GM12873 (cell line): ENCODE results near the gene EMILIN2.

Source experiments
- TF ChIP-seq, protein P1 (sequence below): IDR thresholded peaks from 2 replicates; pipeline ENCODE4 v1.5.1; 2012; ENCODE audit warnings: low read depth, mild to moderate bottlenecking, moderate library complexity, low read length, control low read depth; ENCODE audit not compliant: insufficient read depth; ENCODE audit errors: missing control alignments

EMILIN2 gene

DNA sequence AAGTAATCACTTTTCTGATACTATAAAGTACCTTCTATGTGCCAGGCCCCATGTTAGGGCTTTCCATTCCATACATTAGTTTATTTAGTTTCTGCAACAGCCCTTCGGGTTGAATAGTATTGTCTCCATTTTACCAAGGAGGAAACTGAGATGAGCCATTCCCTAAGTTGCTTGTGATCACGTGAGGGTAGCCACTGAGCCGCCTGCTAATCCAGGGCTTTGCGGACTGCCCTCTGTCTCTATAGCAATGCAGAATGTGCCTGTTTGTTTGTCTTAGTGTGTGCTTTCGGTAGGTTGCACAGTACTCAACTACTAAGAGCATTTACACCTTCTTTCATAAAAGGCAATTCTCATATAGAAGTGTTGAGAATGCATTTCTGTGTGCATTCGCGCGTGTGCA is 5.0 kb downstream of the EMILIN2 start:
- TF ChIP-seq, protein P1, sequence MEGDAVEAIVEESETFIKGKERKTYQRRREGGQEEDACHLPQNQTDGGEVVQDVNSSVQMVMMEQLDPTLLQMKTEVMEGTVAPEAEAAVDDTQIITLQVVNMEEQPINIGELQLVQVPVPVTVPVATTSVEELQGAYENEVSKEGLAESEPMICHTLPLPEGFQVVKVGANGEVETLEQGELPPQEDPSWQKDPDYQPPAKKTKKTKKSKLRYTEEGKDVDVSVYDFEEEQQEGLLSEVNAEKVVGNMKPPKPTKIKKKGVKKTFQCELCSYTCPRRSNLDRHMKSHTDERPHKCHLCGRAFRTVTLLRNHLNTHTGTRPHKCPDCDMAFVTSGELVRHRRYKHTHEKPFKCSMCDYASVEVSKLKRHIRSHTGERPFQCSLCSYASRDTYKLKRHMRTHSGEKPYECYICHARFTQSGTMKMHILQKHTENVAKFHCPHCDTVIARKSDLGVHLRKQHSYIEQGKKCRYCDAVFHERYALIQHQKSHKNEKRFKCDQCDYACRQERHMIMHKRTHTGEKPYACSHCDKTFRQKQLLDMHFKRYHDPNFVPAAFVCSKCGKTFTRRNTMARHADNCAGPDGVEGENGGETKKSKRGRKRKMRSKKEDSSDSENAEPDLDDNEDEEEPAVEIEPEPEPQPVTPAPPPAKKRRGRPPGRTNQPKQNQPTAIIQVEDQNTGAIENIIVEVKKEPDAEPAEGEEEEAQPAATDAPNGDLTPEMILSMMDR, result no peak

DNA sequence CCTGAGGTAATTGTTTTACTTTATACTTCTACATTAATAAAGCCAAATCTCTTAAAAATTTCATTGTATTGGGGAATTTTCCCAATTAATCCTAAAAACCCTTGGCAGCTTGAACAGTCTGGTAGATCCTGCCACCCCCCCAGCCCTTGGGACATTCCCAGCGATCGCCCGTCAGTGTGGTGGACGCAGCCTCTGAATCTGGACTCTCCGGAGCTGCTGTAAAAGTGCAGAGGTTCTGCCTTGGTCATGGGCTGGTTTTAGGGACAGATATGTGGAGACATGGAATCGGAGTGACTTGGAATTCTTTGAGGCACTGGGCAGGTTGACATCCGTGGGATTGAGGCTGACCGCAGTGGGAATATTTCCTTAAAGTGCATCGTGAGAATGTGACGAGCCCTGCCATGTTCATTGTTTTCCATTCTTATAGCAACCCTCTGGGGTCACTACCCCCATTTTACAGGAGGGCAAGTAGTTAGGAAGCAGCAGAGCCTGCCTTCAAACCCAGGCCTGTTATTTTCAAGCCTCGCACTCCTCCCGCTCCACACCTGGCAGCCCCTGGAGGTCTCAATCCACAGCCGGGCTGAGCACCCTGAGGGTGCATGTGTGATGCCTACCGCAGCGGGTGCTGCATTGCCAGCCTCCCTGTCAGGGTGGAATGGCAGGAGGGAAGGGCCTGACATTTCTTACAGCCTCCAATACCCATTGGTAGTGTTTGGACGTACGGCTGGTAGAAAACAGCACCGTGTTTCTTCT is 6.5 kb downstream of the EMILIN2 start:
- TF ChIP-seq, protein P1, result no peak

DNA sequence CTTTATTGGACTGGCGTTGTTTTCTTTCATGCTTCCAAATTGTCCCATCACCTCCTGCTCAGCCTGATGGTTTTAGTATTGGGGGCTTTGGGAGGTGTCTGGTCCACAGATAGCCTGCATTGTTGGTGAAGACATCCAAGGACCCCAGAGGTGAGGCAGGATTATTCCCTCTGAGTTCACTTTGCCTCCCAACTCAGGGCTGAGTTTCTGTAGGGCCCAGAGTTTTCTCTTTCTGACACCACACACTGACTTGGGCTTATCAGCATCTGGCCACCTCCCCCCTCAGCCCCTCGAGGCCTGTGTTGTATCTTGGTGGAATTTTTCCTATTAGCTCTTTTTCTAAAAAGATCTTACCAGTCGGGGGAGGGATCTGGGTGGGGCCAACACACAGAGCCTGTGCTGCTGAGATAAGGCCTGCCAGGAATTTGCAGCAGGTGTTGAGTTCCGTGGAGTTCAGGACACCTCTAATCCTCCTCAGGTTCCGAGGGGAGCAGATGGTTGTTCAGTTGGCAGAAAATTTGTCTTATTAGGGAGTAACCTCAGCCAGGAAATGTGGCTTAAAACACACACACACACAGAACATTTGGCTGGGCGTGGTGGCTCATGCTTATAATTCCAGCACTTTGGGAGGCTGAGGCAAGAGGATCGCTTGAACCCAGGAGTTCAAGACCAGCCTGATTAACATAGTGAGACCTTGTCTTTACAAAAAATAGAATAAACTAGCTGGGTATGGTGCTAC is 7.3 kb downstream of the EMILIN2 start:
- TF ChIP-seq, protein P1, result no peak

DNA sequence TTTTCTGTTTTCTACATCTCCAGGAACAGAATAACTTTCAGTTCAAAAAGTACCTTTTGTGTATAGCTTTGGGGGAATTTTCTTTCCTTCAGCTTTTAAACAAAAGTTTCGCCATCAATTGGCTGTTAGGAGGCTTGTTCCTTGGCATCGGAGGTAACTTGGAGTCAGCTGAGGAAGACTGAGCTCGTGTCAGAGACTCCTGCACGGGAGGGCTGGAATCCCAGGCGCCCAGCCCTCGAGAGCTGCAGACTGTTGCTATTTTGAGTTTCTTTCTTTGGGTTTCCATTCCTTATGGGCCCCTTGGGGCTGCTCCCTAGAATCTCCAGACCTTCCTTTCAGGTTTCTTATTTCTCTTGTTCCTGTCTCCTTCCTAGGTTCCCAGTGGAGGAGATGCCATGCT is 8.1 kb downstream of the EMILIN2 start:
- TF ChIP-seq, protein P1, result no peak

DNA sequence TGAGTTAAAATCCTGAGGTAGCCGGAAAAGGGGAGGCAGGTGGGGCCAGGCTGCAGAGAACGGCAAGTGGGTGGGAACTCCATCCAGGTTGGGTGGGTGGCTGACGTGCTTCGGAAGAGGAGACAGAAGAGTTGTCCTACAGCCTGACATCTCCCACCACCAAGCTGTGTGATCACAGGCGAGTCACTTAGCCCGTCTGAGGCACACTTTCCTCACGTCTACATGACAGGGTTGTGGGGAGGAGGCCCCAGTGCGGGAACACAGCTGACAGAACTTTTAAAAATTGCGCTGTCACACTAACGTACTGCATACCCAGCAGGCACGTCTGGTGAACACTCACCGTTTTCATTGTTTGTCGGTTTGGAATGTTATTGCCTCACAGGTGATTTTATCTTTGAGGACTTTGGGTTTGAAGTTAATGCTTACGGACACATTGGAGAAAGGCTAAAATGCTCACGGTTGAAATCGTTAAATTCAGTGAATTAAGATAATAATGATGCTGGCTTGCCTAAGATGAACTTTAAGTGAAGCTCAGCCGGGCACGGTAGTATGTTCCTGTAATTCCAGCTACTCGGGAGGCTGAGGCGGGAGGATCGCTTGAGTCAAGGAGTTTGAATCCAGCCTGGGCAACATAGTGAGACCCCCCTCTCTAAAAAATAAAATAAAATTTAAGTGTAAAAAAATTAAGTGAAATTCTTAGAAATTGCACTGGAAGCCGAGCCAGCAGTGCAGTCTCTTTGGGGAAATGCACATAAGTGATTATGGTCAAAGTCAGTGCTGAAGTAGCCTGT is 8.9 kb downstream of the EMILIN2 start:
- TF ChIP-seq, protein P1, result no peak

DNA sequence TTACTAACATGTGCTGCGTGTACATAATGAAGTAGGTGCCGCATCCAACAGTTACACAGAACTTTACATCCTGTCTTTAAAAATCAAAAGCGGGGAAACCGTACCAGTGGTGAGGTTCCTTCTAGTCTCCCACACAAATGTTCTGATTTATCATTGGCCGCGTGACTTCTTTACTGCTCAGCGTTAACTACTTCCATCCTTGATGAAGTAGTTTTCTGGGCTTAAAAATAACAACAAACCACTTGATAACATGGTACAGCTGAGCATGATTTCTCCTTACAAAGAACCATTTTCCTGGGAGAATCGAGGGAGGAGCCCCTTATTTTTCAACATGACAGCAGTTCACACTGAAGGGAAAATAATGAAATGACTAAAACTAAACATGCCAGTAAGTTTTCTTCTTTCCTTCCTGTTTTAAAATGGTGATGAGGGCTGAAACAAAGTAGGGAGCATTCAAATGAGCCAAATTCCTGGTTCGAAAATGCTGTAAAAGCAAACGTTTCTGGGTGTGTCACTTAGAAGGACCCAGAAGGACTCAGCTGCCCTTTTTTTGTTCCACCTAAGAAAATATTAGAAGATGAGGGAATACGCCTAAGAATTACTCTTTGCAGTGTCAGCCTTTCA is 9.9 kb downstream of the EMILIN2 start:
- TF ChIP-seq, protein P1, result no peak
